ENCODE results near the gene STK39. TPM values are rescaled to one million over a fixed set of nuclear protein-coding genes. Genes with fewer than 3 reads are reported as not detected.

The STK39 gene
- total RNA-seq, 1 experiment from 2014 or later, result 22.1 TPM

DNA sequence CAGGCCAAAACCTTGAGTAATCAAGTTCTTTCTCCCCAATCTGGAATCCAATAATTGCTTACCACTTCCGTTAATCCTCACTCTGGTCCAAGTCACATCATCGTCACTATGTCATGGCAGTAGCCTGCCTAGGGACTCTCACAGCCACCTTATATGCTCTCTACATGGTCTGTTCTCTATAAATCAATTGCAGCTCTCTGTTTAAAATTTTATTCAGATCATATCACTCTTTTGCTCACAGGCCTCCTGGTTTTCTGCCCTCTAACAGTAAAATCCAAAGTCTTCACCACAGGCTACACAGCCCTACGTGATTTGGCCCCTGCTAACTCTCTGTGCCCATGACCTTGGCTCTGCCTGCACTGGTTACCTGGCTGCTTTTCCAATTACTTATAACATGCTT is 188.7 kb downstream of the STK39 start:
- Histone ChIP-seq H3T11ph (ENCODE audit: low read length) (no peak overlapping the region), H3K79me2 (ENCODE audit: insufficient read depth, low read length) (no peaks in the 10 kb centered on the region), H2AFZ (ENCODE audit: low read length) (no peak overlapping the region), H2BK120ac (ENCODE audit: low read depth, low read length, poor library complexity, severe bottlenecking) (no peak overlapping the region), H2AK5ac (ENCODE audit: insufficient read length, low read length) (no peak overlapping the region), H3K18ac (ENCODE audit: insufficient read length, low read depth, low read length) (no peak overlapping the region), H2BK15ac (ENCODE audit: low read depth, low read length) (no peak overlapping the region), H4K5ac (ENCODE audit: insufficient read length, low read depth, low read length) (no peak overlapping the region), H3K79me1 (ENCODE audit: insufficient read depth, low read depth, low read length, poor library complexity, severe bottlenecking) (no peaks in the 10 kb centered on the region), H3K4me1 (ENCODE audit: insufficient read depth, low read length) (no peaks in the 10 kb centered on the region; the same call in 1 of the 2 replicates), H2BK20ac (ENCODE audit: low read depth, low read length, poor library complexity, severe bottlenecking) (no peak overlapping the region), H3K4me2 (ENCODE audit: insufficient read depth, insufficient read length, low read length) (no peak overlapping the region), H3K23ac (ENCODE audit: insufficient read length, low read depth, low read length) (no peak overlapping the region), H2BK5ac (ENCODE audit: insufficient read length, low read length) (no peak overlapping the region), H3K4ac (ENCODE audit: low read depth, low read length) (no peak overlapping the region), H3K14ac (ENCODE audit: insufficient read depth, low read length) (no peak overlapping the region), H3K9me3 (ENCODE audit: control insufficient read depth, low read depth, low read length) (no peaks in the 10 kb centered on the region), H2BK12ac (ENCODE audit: insufficient read length, low read depth, low read length) (no peak overlapping the region), H3K9ac (ENCODE audit: extremely low read depth, insufficient read length, low read length) (no peak overlapping the region), H3K23me2 (ENCODE audit: insufficient read length, low read depth, low read length, poor library complexity, severe bottlenecking) (no peaks in the 10 kb centered on the region), H3K56ac (ENCODE audit: insufficient read length, low read depth, low read length) (no peak overlapping the region), H4K20me1 (ENCODE audit: control insufficient read depth, insufficient read depth, insufficient read length) (no peaks in the 10 kb centered on the region), H3K27ac (ENCODE audit: insufficient read length, low read depth, low read length) (no peak overlapping the region), H3K27me3 (ENCODE audit: insufficient read depth, low read length) (no peaks in the 10 kb centered on the region), H4K8ac (replicated peaks; ENCODE audit: insufficient read length, low read depth, low read length) (no peak overlapping the region), H4K91ac (ENCODE audit: insufficient read length, low read depth, low read length) (no peak overlapping the region)
- Mint-ChIP-seq H3K27me3 (ENCODE audit: low read depth) (no peaks in the 10 kb centered on the region), H3K4me3 (no peak overlapping the region), H3K27ac (no peak overlapping the region), H3K9me3 (no peaks in the 10 kb centered on the region), H3K36me3 (ENCODE audit: insufficient read depth in 1 of 3, low read depth in 3 of 3) (peaks cover 0 to 3% (median 0%) of the 10 kb centered on the region in 3 experiments; a peak in 3 of 7 replicates), H3K4me1 (peaks cover 6% of the 10 kb centered on the region in 2 experiments)
- WGBS (ENCODE audit: extremely low coverage, insufficient read length, low lambda C conversion rate), result no CpG with 5 or more reads among the region's 3 CpGs
- TF ChIP-seq, protein P1, sequence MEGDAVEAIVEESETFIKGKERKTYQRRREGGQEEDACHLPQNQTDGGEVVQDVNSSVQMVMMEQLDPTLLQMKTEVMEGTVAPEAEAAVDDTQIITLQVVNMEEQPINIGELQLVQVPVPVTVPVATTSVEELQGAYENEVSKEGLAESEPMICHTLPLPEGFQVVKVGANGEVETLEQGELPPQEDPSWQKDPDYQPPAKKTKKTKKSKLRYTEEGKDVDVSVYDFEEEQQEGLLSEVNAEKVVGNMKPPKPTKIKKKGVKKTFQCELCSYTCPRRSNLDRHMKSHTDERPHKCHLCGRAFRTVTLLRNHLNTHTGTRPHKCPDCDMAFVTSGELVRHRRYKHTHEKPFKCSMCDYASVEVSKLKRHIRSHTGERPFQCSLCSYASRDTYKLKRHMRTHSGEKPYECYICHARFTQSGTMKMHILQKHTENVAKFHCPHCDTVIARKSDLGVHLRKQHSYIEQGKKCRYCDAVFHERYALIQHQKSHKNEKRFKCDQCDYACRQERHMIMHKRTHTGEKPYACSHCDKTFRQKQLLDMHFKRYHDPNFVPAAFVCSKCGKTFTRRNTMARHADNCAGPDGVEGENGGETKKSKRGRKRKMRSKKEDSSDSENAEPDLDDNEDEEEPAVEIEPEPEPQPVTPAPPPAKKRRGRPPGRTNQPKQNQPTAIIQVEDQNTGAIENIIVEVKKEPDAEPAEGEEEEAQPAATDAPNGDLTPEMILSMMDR (conservative IDR thresholded peaks at IDR 0.05), result no peak
- DNase-seq, result no peak
